ENCODE measurements around the gene EEF1AKMT2. TPM values are rescaled to one million over a fixed set of nuclear protein-coding genes. Genes with fewer than 3 reads are reported as not detected.
A peak's percentile ranks its signal among the peaks of the same experiment; 100 is the strongest.

Gene EEF1AKMT2
- total and polyA plus RNA-seq, 9 of the 15 experiments (the other 6 are each of a cell fraction or from before 2014, with no cell fraction given): 9.3 to 34.3 (median 23.7) TPM

- TF ChIP-seq ZBTB11 (CRISPR knock-in tag; IDR thresholded peaks at IDR 0.05) (peak in 1 of 3 experiments; percentile 65; a peak in 2 of 6 replicates), RFX5 (IDR thresholded peaks at IDR 0.05; ENCODE audit: low read depth, low read length) (no peak), MYC (IDR thresholded peaks at IDR 0.05; ENCODE audit: low read depth, low read length) (peak; percentile 60), MYC (CRISPR knock-in tag; IDR thresholded peaks at IDR 0.05; ENCODE audit: borderline replicate concordance, low read depth) (no peak), CBFA2T2 (conservative IDR thresholded peaks at IDR 0.05) (peak; percentile 99), STAG1 (CRISPR knock-in tag; IDR thresholded peaks at IDR 0.05; ENCODE audit: borderline replicate concordance) (no peak), COPS2 (conservative IDR thresholded peaks at IDR 0.05) (no peak), TBL1XR1 (IDR thresholded peaks at IDR 0.05; ENCODE audit: low read length in 2 of 2) (peak in 1 of 2 experiments; percentile 84; a peak in 3 of 4 replicates), NCOA6 (IDR thresholded peaks at IDR 0.05) (no peak), ELK3 (CRISPR knock-in tag; IDR thresholded peaks at IDR 0.05) (no peak), NCOA2 (IDR thresholded peaks at IDR 0.05; ENCODE audit: partially characterized antibody in 2 of 2) (peak in 1 of 2 experiments; percentile 37), MAFF (IDR thresholded peaks at IDR 0.05; ENCODE audit: low read length) (no peak), USF1 (CRISPR knock-in tag; IDR thresholded peaks at IDR 0.05) (peak; percentile 62), TFAM (CRISPR knock-in tag; conservative IDR thresholded peaks at IDR 0.05) (no peak), DACH1 (IDR thresholded peaks at IDR 0.05; ENCODE audit: partially characterized antibody) (peak; percentile 72), BRF1 (IDR thresholded peaks at IDR 0.05; ENCODE audit: borderline replicate concordance, extremely low read depth, insufficient read length) (no peak), ZNF24 (IDR thresholded peaks at IDR 0.05) (peak; percentile 60; the same call in 1 of the 2 replicates), XRCC4 (IDR thresholded peaks at IDR 0.05; ENCODE audit: extremely low read depth, insufficient read depth, insufficient read length) (no peak), SAFB (IDR thresholded peaks at IDR 0.05; ENCODE audit: borderline replicate concordance, low read depth, low read length) (no peak), BCOR (IDR thresholded peaks at IDR 0.05) (peak; percentile 64), NR0B1 (IDR thresholded peaks at IDR 0.05; ENCODE audit: partially characterized antibody) (no peak), NR1H2 (CRISPR knock-in tag; IDR thresholded peaks at IDR 0.05) (no peak), EHMT2 (IDR thresholded peaks at IDR 0.05) (no peak)
Measured at GRCh38 chr10:124717911-124718741, 73.6 kb downstream of the EEF1AKMT2 start (continued).
